K562 (cell line): Measurements from ENCODE around the gene ZSCAN21. TPM values are rescaled to one million over a fixed set of nuclear protein-coding genes. Genes with fewer than 3 reads are reported as not detected.
A peak's percentile ranks its signal among the peaks of the same experiment; 100 is the strongest.

Experiments used
- ATF7 ChIP-seq: fragments of 450-650 bp; IDR thresholded peaks from 2 replicates; pipeline ENCODE4 v1.7.1; 2014; ENCODE audit warnings: mild to moderate bottlenecking, moderate library complexity
- COPS2 ChIP-seq: fragments of 450-650 bp; conservative IDR thresholded peaks from 2 replicates; pipeline ENCODE4 v1.6.1; 2016; ENCODE audit warnings: mild to moderate bottlenecking, moderate library complexity
- DDX20 ChIP-seq: fragments of 450-650 bp; IDR thresholded peaks from 2 replicates; pipeline ENCODE4 v1.6.1; 2016; ENCODE audit warnings: missing genetic modification characterization, low read depth, mild to moderate bottlenecking, missing compliant biosample characterization, moderate library complexity
- E2F3 ChIP-seq: fragments of 250-450 bp; sonication (Bioruptor Pico); IDR thresholded peaks from 2 replicates; pipeline ENCODE4 v1.4.0; 2020; ENCODE audit warnings: mild to moderate bottlenecking
- KDM2B ChIP-seq: fragments of 250-450 bp; sonication (Bioruptor Pico); IDR thresholded peaks from 2 replicates; pipeline ENCODE4 v1.8.0; 2021; ENCODE audit warnings: mild to moderate bottlenecking, moderate library complexity
- NCOR1 ChIP-seq: fragments of 450-650 bp; IDR thresholded peaks from 2 replicates; pipeline ENCODE4 v1.6.1; 2016; ENCODE audit warnings: mild to moderate bottlenecking, moderate library complexity
- NFE2 ChIP-seq: IDR thresholded peaks from 2 replicates; pipeline ENCODE4 v1.6.1; 2014; ENCODE audit warnings: antibody characterized with exemption, low read depth
- RCOR1 ChIP-seq, 2 experiments: IDR thresholded peaks; 2 replicates each; pipeline ENCODE4 v1.6.1; 2012; ENCODE audit warnings: low read depth in 2 of 2, low read length in 2 of 2, borderline replicate concordance in 1 of 2, improper control_type of control experiment in 1 of 2
- SIX5 ChIP-seq, 2 experiments: IDR thresholded peaks; 2 replicates each; pipeline ENCODE4 v1.6.1; 2011; ENCODE audit warnings: low read length in 2 of 2, borderline replicate concordance in 1 of 2, low read depth in 1 of 2, mild to moderate bottlenecking in 1 of 2, moderate library complexity in 1 of 2; ENCODE audit not compliant: insufficient read depth in 1 of 2
- ZBTB17 ChIP-seq: fragments of 450-650 bp; formaldehyde crosslinking; IDR thresholded peaks from 2 replicates; pipeline ENCODE4 v1.4.0; 2020; ENCODE audit warnings: mild to moderate bottlenecking
- ZNF717 ChIP-seq: fragments of 250-450 bp; sonication (Bioruptor Pico); IDR thresholded peaks from 2 replicates; pipeline ENCODE4 v1.5.0; 2021
- polyA plus RNA-seq, 8 experiments: library from polyadenylated mRNA; depleted of rRNA in 4 of 8; stranded (reverse) in 5 of 8; unstranded in 3 of 8; fragments of >200 nt; fragmentation: Nextera tagmentation in 2 of 8; fragmentation: Illumina TruSeq in 1 of 8; extraction: Ambion mirVana in 2 of 8; extraction: Trizol in 1 of 8; gene quantifications; 2 replicates each; pipeline versions ENCODE4 v1.2.1 to v1.2.3, GENCODE V29; 2011 to 2014; ENCODE audit warnings: inconsistent platforms in 1 of 8, missing spikeins in 1 of 8
- total RNA-seq, 7 experiments: library from RNA; depleted of rRNA in 6 of 7; stranded (reverse); fragments of >200 nt in 6 of 7; fragmentation: Illumina TruSeq in 2 of 7; extraction: Trizol in 2 of 7; gene quantifications; 2 replicates each; pipeline versions ENCODE4 v1.2.1 to v1.2.3, GENCODE V29; 2011 to 2021; ENCODE audit warnings: low replicate concordance in 1 of 7
- TF ChIP-seq, protein P1 (sequence below): fragments of 450-650 bp; IDR thresholded peaks from 2 replicates; pipeline ENCODE4 v1.6.1; 2017; ENCODE audit warnings: antibody characterized with exemption, mild to moderate bottlenecking
- TF ChIP-seq, protein P2 (sequence below), 2 experiments: fragments of 450-650 bp in 1 of 2; sonication (generic) in 1 of 2; formaldehyde crosslinking in 1 of 2; IDR thresholded peaks; 2 replicates each; pipeline versions ENCODE4 v1.7.1 to v1.9.0; 2016 to 2022; ENCODE audit warnings: inconsistent platforms in 1 of 2, mild to moderate bottlenecking in 1 of 2, missing genetic modification reagents in 1 of 2

ZSCAN21 gene
- total and polyA plus RNA-seq, 9 of the 15 experiments (the other 6 are each of a cell fraction or from before 2014, with no cell fraction given) = 5.9 to 15.5 (median 13.2) TPM

DNA sequence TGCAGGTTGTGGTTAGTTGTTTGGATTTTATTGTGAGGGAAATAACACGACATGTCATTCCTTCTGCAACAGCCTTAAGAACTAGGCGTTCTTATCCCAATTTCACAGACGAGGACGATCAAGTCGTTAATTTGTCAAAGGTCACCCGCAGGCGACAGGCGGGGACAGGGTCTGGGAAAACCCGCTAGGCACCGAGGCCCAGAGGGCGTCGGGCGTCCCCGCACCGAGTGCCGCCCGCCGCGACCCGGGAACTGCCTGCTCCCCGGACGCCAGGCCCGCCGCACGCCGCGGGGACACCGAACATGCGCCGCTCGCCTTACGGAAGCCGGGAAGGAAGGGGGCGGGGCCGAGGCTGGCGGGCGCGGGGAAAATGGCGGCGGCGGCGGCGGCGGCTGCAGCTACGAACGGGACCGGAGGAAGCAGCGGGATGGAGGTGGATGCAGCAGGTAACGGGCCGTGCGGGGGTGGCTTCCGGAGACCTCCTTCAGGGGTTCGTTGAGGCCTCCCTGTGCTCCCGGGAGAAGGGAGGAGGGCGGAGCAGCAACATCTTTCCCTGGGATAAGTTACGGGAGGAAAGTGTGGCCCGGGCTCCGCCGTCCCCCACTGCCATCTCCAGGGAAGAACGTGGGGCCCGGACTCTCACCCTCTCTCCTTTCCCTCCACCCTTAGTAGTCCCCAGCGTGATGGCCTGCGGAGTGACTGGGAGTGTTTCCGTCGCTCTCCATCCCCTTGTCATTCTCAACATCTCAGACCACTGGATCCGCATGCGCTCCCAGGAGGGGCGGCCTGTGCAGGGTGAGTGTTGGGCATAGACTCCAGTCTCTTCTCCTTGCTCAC lies 39.3 kb downstream of the ZSCAN21 start, which contains the start of gene COPS6 (continued):
- no peak for TF ChIP-seq DDX20 (tag)
- TF ChIP-seq KDM2B (CRISPR knock-in tag) = peak; percentile 84; the same call in 1 of the 2 replicates
- TF ChIP-seq SIX5 (IDR thresholded peaks at IDR 0.05; ENCODE audit: borderline replicate concordance in 1 of 2, insufficient read depth in 1 of 2, low read depth in 1 of 2, low read length in 2 of 2) = no peak
- peak; percentile 57 for TF ChIP-seq NCOR1
- peak; percentile 10 to 33; a peak in 2 of 4 replicates for TF ChIP-seq RCOR1 (IDR thresholded peaks at IDR 0.05; ENCODE audit: borderline replicate concordance in 1 of 2, low read depth in 2 of 2, low read length in 2 of 2)
- TF ChIP-seq, protein P1, sequence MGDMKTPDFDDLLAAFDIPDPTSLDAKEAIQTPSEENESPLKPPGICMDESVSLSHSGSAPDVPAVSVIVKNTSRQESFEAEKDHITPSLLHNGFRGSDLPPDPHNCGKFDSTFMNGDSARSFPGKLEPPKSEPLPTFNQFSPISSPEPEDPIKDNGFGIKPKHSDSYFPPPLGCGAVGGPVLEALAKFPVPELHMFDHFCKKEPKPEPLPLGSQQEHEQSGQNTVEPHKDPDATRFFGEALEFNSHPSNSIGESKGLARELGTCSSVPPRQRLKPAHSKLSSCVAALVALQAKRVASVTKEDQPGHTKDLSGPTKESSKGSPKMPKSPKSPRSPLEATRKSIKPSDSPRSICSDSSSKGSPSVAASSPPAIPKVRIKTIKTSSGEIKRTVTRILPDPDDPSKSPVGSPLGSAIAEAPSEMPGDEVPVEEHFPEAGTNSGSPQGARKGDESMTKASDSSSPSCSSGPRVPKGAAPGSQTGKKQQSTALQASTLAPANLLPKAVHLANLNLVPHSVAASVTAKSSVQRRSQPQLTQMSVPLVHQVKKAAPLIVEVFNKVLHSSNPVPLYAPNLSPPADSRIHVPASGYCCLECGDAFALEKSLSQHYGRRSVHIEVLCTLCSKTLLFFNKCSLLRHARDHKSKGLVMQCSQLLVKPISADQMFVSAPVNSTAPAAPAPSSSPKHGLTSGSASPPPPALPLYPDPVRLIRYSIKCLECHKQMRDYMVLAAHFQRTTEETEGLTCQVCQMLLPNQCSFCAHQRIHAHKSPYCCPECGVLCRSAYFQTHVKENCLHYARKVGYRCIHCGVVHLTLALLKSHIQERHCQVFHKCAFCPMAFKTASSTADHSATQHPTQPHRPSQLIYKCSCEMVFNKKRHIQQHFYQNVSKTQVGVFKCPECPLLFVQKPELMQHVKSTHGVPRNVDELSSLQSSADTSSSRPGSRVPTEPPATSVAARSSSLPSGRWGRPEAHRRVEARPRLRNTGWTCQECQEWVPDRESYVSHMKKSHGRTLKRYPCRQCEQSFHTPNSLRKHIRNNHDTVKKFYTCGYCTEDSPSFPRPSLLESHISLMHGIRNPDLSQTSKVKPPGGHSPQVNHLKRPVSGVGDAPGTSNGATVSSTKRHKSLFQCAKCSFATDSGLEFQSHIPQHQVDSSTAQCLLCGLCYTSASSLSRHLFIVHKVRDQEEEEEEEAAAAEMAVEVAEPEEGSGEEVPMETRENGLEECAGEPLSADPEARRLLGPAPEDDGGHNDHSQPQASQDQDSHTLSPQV = peak; percentile 99
- peak; percentile 18; the same call in 1 of the 2 replicates for TF ChIP-seq NFE2
- TF ChIP-seq ATF7 = peak; percentile 73
- TF ChIP-seq ZNF717 (CRISPR knock-in tag) = no peak
- TF ChIP-seq, protein P2, sequence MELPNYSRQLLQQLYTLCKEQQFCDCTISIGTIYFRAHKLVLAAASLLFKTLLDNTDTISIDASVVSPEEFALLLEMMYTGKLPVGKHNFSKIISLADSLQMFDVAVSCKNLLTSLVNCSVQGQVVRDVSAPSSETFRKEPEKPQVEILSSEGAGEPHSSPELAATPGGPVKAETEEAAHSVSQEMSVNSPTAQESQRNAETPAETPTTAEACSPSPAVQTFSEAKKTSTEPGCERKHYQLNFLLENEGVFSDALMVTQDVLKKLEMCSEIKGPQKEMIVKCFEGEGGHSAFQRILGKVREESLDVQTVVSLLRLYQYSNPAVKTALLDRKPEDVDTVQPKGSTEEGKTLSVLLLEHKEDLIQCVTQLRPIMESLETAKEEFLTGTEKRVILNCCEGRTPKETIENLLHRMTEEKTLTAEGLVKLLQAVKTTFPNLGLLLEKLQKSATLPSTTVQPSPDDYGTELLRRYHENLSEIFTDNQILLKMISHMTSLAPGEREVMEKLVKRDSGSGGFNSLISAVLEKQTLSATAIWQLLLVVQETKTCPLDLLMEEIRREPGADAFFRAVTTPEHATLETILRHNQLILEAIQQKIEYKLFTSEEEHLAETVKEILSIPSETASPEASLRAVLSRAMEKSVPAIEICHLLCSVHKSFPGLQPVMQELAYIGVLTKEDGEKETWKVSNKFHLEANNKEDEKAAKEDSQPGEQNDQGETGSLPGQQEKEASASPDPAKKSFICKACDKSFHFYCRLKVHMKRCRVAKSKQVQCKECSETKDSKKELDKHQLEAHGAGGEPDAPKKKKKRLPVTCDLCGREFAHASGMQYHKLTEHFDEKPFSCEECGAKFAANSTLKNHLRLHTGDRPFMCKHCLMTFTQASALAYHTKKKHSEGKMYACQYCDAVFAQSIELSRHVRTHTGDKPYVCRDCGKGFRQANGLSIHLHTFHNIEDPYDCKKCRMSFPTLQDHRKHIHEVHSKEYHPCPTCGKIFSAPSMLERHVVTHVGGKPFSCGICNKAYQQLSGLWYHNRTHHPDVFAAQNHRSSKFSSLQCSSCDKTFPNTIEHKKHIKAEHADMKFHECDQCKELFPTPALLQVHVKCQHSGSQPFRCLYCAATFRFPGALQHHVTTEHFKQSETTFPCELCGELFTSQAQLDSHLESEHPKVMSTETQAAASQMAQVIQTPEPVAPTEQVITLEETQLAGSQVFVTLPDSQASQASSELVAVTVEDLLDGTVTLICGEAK (IDR thresholded peaks at IDR 0.05) = peak; percentile 55
- TF ChIP-seq, protein P2 (CRISPR knock-in tag; IDR thresholded peaks at IDR 0.05) = peak; percentile 42; the same call in 1 of the 2 replicates
- peak; percentile 82 for TF ChIP-seq ZBTB17 (CRISPR knock-in tag)
- no peak for TF ChIP-seq COPS2
- peak; percentile 85 for TF ChIP-seq E2F3
